HG03196 (cell line): ENCODE data around the gene G0S2.
A peak's percentile ranks its signal among the peaks of the same experiment; 100 is the strongest.

Experiments used
- ATAC-seq: cut with Tn5 transposase; IDR thresholded peaks from one replicate; pipeline ENCODE4 v1.9.1; 2021; ENCODE audit not compliant: unreplicated experiment

The G0S2 gene, protein sequence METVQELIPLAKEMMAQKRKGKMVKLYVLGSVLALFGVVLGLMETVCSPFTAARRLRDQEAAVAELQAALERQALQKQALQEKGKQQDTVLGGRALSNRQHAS

GRCh38 chr1:209674957-209675564 is at the start of gene G0S2:
TSS of gene G0S2 (plus strand) at chr1:209675412. CDS start at chr1:209675685, 273 bp downstream.
- ATAC-seq, result no peak

DNA sequence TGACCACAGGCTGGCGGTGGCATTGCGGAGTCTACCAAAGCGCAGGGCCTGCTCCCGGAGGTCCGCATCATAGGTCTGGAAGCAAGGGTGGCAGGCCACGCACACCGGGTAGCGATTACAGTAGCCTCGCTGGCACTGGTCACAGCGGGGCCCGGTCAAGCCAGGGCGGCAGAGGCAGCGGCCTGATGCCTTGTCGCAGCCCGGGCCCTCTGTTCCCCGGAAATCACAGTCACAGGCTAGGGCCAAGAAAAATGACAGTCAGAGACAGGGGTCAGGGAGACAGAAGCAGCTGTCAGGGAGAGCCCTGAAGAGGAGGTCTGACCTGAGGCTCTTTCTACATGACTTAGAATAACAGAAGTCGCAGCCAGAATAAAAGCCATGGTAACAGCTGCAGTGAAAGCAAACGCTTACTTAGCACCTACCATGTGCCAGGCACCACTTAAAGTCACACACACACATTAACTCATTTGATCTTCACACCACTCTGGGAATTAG is 49.4 kb upstream of the G0S2 start:
- no peak for ATAC-seq

- ATAC-seq, result no peak
These were observed 48.7 kb upstream of the G0S2 start for GRCh38 chr1:209626346-209627026.

- ATAC-seq, result peak; percentile 16
These were observed 48.0 kb upstream of the G0S2 start for GRCh38 chr1:209627027-209627731.

DNA sequence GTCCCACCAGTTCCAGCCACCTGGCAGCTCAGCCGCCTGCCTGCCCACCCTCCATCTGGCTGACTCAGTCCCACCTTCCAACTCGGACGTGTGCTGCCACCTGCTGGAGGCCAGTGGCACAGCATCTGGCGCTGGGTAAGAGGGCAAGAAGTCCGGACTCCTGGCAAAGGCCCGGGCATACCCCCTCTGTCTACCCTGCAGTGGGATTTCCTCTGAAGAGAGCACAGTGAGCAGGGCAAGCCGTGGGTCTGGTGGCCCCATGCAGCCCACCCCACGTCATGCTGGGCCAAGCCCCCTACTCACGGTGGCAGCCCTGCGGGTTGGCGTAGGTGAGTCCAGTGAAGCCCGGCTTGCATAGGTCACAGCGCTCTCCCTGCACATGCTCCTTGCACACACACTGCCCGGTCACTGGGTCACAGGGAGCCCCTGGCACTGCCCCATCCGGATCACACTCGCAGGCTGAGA is 47.4 kb upstream of the G0S2 start:
- ATAC-seq, result peak; percentile 81

GRCh38 chr1:209628618-209629299 is 46.5 kb upstream of the G0S2 start:
- ATAC-seq, result no peak

DNA sequence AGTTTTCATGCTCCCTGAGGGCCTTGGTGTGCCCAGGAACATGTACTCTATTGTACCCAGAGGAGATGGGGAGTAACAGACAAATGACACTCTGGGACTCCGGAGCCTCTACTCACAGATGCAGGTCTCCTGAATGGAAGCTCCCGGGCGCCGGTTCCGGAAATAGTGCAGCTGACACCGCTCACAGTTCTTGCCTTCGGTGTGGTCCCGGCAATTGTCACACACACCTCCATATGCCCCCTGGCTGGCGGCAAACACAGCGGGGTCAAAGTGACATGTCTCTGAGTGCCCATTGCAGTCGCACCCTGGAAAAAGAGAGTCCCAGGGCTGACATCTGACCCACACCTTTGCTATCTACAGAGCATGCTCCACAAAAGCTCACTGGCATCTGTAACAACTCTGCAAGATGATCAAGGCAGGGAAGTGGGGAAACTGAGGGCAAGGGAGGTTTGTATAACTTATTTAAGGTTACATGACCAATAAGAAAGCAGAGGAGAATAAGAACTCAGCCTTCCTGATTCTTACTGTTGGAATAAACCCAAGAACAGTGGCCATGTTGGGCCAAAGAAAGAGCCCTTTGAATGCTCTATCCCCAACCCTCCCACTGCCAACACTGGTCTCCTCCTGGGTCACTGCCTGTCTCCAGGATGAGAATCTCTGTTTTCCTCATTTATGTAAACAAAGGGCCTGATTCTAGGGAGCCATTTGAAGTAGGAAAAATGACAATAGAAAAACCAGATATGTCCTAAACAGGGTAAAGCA is 45.4 kb upstream of the G0S2 start:
- no peak for ATAC-seq

DNA sequence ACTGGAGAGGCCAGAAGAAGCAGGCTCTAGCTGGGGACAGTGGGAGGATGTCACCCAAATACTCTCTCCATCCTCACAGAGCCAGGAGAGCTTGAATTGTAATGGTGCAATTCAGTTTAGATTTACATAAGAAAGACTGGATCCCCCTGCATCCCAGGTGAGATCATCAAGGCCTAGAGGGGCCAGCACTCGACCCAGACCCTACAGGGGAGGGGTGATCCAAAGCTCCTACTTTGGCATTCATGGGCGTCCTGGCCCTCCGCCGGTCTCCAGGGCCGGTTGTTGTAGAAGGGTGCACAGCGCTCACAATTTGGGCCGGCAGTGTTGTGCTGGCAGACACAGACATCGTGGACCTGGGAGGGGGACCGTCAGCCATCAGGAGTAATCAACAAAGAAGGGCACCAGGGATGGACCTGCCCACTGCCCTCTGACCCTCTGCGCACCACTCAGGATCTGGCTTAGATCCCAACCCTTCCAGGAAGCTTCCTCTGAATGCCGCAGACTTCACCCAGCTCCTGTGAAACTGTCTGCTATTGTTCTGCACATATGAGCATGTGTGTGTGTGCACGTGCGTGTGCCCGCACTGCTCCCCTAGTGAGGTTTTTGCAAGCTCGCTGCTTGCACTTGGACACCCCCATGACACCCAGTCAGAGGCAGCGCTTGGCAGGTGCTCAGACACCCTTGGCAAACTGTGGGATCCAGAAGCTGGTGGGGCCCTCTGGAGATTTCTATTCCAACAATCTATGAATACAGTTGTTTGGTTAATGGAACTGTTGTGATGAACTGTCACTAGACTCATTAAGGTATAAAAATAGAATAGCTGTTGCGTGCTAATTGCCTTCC is 44.6 kb upstream of the G0S2 start:
- no peak for ATAC-seq

- no peak for ATAC-seq
These were observed 41.7 kb upstream of the G0S2 start for GRCh38 chr1:209633335-209633997.

DNA sequence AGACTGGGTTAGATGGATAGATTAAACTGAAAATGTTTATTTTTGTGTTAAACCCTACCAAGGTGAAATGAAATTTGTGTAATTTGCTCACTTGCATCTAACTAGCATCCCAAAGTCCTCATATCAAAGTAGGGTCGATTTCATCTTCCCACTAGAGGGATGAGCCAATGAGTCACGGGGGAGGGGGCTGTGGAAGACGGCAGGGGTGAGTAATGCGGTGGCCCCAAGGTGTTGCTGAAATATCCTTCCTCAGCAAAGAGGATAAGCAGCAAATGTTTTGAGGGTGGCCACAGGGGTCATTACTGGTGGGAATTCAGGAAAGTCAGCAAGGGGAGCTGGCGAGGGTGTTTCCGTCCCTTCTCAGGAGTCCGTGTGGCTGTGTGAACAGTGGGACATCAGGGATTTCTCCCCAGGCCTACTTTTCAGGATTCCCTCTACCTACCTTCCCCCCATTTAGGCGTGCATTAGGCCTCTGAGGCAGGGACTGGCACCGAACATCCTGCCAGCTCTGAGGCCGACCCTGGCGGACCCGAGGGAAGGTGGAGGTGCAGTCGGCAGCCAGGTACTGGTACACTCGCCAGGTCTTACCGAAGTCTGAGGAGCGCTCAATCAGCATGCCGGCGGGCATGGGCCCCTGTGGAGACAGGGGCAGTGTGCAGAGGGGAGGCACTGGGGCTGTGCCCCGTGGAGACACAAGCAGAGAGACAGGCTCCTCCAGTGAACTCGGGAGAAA is 41.0 kb upstream of the G0S2 start:
- no peak for ATAC-seq

- ATAC-seq, result no peak
These were observed 39.4 kb upstream of the G0S2 start for GRCh38 chr1:209635850-209636249.

DNA sequence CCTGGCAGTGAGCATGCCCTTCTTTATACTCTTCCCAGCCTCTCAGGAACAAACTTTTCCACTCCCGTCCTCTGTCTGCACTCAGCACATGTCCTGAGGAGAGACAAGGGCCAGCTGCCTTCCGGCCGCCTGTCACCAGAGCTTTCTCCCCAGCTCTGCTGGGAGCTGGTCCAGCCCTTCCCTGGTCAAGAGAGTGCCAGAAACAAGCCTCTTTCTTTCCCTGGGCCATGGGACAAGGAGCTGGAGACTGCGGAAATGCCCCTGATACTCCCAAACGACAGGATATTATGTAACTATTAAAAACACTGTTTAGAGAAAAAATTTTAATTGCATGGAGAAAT is 33.4 kb upstream of the G0S2 start:
- no peak for ATAC-seq

DNA sequence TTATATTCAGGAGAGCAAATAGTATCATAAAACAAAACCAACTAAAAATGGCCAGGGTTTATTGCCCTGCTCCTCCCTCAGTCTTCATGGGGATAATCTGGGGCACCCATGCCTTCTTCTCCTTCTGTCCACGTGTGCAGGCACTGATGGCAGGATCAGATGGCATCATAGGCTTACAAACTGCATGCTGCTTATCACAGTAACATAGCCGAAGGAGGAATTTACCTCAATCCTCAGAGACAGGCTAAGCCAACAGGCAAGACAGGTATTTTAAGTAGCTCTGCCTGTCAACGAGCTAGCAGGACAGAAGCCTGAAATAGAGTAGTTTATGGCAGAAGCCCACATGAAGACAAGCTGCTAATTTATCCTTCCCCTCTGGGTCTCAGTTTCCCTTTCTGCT is 32.4 kb upstream of the G0S2 start:
- no peak for ATAC-seq

- no peak for ATAC-seq
These were observed 31.8 kb upstream of the G0S2 start for GRCh38 chr1:209643285-209644020.

- no peak for ATAC-seq
These were observed 29.4 kb upstream of the G0S2 start for GRCh38 chr1:209645574-209646452.

DNA sequence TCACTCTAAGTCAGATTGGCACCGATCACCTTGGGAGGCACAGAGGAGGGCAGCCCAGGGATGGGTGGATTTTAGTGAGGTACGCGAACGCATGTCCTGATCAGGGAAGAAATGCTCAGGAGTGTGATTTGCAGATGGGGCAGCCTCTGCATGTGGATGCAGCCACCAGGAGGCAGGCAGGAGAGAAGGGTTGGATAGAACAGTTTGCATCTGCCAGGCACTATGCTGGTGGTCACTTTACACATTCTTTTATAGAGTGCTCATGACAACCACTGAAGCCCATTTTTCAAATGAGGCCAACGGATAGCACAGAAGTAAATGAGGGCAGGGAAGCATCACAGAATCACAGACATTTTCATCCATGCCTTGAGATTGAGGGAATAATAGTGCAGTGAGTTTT is 28.7 kb upstream of the G0S2 start:
- no peak for ATAC-seq

- ATAC-seq, result no peak
These were observed 28.1 kb upstream of the G0S2 start for GRCh38 chr1:209647156-209647555.
